AG04449 (cell line): ENCODE data around the gene UBR2.
A peak's percentile ranks its signal among the peaks of the same experiment; 100 is the strongest.

Source experiments
- CTCF ChIA-PET: fragments of 350-600 bp; formaldehyde crosslinking; extraction: SDS; loops from one replicate; lab custom pipeline; 2021; ENCODE audit warnings: antibody characterized with exemption; lab: Yijun Ruan, JAX
- POLR2A ChIA-PET: fragments of 400-600, 350-600 bp; formaldehyde crosslinking; extraction: SDS; loops from one replicate; lab custom pipeline; 2020; ENCODE audit warnings: antibody characterized with exemption, inconsistent platforms; lab: Yijun Ruan, JAX
- DNase-seq: peaks from one replicate; pipeline ENCODE4 v3.0.0-alpha.2; 2010; ENCODE audit warnings: low read depth, low spot score
- H3K4me3 ChIP-seq: 2 replicates; pipeline ENCODE4 v1.5.1; 2011; ENCODE audit warnings: low read depth, mild to moderate bottlenecking, control low read depth, low read length
- TF ChIP-seq, protein P1 (sequence below): IDR thresholded peaks from one replicate; pipeline ENCODE4 v1.5.1; 2011; ENCODE audit warnings: mild to moderate bottlenecking, moderate library complexity, low read length, control low read depth, inconsistent platforms; ENCODE audit not compliant: insufficient read depth; ENCODE audit errors: missing control alignments

UBR2 gene

DNA sequence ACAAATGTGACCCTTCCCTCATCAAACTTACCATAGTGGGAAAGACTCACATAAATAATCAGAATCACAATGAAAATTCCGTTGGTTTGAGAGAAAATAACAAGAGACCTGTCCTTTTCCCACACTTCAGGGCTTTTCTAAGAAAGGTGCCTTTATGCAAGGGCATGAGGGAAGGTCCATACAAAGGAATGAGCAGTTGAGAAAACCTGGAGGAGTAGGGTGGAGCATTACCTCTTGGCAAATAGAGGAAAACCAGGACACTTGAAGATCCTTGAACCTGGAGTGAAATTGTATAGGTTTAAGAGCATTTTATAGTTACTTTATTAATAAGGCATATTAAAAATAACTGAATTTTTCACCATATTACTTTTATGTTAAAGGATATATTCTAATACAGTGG is 54.3 kb downstream of the UBR2 start:
- DNase-seq, result no peak
- no peak overlapping the region for H3K4me3 ChIP-seq
- POLR2A ChIA-PET, result no interaction called here
- TF ChIP-seq, protein P1, sequence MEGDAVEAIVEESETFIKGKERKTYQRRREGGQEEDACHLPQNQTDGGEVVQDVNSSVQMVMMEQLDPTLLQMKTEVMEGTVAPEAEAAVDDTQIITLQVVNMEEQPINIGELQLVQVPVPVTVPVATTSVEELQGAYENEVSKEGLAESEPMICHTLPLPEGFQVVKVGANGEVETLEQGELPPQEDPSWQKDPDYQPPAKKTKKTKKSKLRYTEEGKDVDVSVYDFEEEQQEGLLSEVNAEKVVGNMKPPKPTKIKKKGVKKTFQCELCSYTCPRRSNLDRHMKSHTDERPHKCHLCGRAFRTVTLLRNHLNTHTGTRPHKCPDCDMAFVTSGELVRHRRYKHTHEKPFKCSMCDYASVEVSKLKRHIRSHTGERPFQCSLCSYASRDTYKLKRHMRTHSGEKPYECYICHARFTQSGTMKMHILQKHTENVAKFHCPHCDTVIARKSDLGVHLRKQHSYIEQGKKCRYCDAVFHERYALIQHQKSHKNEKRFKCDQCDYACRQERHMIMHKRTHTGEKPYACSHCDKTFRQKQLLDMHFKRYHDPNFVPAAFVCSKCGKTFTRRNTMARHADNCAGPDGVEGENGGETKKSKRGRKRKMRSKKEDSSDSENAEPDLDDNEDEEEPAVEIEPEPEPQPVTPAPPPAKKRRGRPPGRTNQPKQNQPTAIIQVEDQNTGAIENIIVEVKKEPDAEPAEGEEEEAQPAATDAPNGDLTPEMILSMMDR, result no peak
- CTCF ChIA-PET, result no interaction called here

DNA sequence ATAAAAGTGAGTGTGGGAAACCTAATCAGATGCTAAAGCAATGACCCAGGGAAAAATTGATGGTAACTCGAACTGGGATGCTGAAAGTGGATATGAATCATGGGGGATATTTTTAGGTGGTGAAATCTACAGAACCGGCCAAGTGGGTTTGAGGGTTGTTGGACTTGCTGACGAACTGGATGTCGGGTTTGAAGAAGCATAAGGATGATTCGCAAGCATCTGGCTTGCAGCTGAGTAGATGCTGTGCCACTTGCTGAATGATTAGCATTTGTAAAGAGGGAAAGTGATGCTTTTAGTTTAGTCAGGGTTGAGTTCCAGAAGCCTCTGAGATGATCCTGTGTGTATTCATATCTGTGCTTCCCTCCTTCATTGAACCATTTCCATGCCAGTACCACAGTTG is 54.9 kb downstream of the UBR2 start:
- no peak overlapping the region for H3K4me3 ChIP-seq
- POLR2A ChIA-PET, result no interaction called here
- DNase-seq, result peak; percentile 29
- CTCF ChIA-PET, result interaction anchor here (1.4 kb wide), 1 partner anchor 13 kb away, joined by 3 read pairs; no protein-coding TSS in a partner anchor
- TF ChIP-seq, protein P1, result no peak

DNA sequence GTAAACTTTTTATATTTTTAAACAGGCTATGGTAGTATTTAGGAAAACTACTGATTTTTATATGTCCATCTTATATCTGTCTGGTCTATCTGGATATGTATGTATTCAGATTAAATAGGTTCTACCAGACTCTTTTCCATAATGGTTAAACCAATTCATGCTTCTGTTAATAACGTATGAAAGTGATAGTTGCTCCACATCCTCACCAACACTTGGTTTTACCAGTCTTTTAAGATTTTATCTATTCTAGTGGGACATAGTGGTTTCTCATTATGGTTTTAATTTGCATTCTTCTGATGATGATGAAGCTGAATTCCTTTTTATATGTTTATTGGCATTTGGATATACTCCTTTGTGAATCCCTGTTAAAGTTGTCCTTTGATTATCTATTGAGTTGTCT is 56.1 kb downstream of the UBR2 start:
- ChIA-PET POLR2A (no interaction called here), CTCF (interaction anchor here (1.4 kb wide), 1 partner anchor 14 kb away, joined by 3 read pairs; no protein-coding TSS in a partner anchor)
- TF ChIP-seq, protein P1, result no peak
- H3K4me3 ChIP-seq, result no peak overlapping the region
- DNase-seq, result no peak

DNA sequence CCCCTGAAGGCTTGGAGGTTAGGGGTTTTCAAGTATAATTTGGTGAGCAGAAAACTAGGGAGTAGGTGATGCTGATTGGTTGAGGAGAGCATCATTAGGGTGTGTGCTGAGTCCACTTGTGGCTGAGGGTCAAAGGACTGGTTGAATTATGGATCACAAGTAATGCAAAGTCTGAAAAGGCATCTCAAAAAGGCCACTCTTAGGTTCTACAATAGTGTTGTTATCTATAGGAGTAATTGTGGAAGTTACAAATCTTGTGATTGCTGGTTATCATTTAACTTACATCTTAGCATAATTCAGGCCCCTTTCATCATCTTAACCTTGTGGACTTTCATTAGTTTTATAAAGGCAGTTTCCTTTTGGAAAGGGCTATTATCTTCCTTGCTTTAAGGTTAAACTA is 60.8 kb downstream of the UBR2 start:
- DNase-seq, result no peak
- H3K4me3 ChIP-seq, result no peak overlapping the region
- POLR2A ChIA-PET, result no interaction called here
- TF ChIP-seq, protein P1, result no peak
- CTCF ChIA-PET, result no interaction called here

DNA sequence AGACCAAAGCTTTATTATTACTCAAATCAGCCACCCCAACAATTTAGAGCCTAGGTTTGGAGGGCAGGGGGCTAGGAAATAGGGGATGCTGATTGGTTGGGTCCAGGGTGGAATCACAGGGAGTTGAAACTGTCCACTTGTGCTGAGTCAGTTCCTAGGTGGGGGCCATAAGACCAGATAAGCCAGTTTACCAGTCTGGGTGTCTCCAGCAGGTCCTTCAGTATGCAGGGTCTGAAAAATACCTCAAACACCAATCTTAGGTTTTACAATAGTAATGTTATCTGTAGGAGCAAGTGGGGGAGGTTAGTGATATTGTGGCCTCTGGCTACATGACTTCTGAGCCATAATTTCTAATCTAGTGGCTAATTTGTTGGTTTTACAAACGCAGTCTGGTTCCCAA is 63.2 kb downstream of the UBR2 start:
- POLR2A ChIA-PET, result no interaction called here
- no peak for DNase-seq
- TF ChIP-seq, protein P1, result no peak
- no peak overlapping the region for H3K4me3 ChIP-seq
- CTCF ChIA-PET, result interaction anchor here (0.6 kb wide), 1 partner anchor 34 kb away, joined by 3 read pairs; no protein-coding TSS in a partner anchor

DNA sequence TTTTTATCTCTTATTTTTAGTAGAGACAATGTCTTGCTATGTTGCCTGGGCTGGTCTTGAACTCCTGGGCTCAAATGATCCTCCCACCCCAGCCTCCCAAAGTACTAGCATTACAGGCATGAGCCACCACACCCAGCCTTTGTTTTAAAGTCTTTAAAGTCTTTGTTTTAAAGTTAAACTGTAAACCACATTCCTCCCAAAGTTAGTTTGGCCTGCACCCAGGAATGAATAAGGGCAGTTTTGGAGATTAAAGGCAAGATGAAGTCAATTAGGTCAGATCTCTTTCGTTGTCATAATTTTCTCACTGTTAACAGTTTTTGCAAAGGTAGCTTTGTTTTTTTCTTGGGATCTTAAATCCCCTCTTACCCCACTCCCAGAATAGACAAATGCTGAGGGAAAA is 63.8 kb downstream of the UBR2 start:
- H3K4me3 ChIP-seq, result no peak overlapping the region
- POLR2A ChIA-PET, result no interaction called here
- DNase-seq, result no peak
- CTCF ChIA-PET, result interaction anchor here (1.2 kb wide), 1 partner anchor 367 kb away, joined by 3 read pairs; no protein-coding TSS in a partner anchor
- TF ChIP-seq, protein P1, result no peak
